IMR-90 (cell line): Measurements from ENCODE around the gene CDHR3. TPM values are rescaled to one million over a fixed set of nuclear protein-coding genes. Genes with fewer than 3 reads are reported as not detected.

ENCODE experiments used
- ATAC-seq: fragments of 200-7000 bp; cut with Tn5 transposase; 2 replicates; pipeline ENCODE4 v1.9.1; 2020; ENCODE audit warnings: low read depth, mild to moderate bottlenecking, moderate library complexity
- BruUV-seq: library from RNA; stranded (reverse); fragments of 400-500 nt; replicated peaks from 2 replicates; lab custom pipeline; 2021; lab: Mats Ljungman, UMichigan
- CTCF ChIA-PET: fragments of 300-600 bp; formaldehyde crosslinking; extraction: SDS; loops from one replicate; lab custom pipeline; 2021; ENCODE audit warnings: antibody characterized with exemption; lab: Yijun Ruan, JAX
- POLR2A ChIA-PET: fragments of 300-600 bp; sonication (Branson Sonifier 250); formaldehyde crosslinking; loops from one replicate; lab custom pipeline; 2022; ENCODE audit warnings: antibody characterized with exemption; ENCODE audit not compliant: unreplicated experiment; lab: Charles Lee
- DNase-seq: peaks from one replicate; pipeline ENCODE4 v3.0.0; 2013
- H2AFZ ChIP-seq: replicated peaks from 2 replicates; pipeline ENCODE3; 2013; ENCODE audit warnings: low read length, mild to moderate bottlenecking; ENCODE audit not compliant: poor library complexity
- H2AK5ac ChIP-seq: 2 replicates; pipeline ENCODE4 v1.6.1; 2013; ENCODE audit warnings: low read depth, low read length, inconsistent platforms
- H2AK9ac ChIP-seq: replicated peaks from 2 replicates; pipeline ENCODE3; 2013; ENCODE audit warnings: mild to moderate bottlenecking, low read depth, low read length, moderate library complexity; ENCODE audit not compliant: poor library complexity
- H2BK120ac ChIP-seq: 2 replicates; pipeline ENCODE4 v1.6.1; 2013; ENCODE audit warnings: low read depth, low read length, inconsistent platforms
- H2BK15ac ChIP-seq: 3 replicates; pipeline ENCODE4 v1.6.1; 2013; ENCODE audit warnings: low read depth, low read length, inconsistent platforms
- H2BK20ac ChIP-seq: 2 replicates; pipeline ENCODE4 v1.6.1; 2013; ENCODE audit warnings: low read depth, mild to moderate bottlenecking, inconsistent platforms, low read length, moderate library complexity
- H2BK5ac ChIP-seq: 2 replicates; pipeline ENCODE4 v1.6.1; 2013; ENCODE audit warnings: mild to moderate bottlenecking, low read depth, low read length, inconsistent platforms; ENCODE audit not compliant: poor library complexity, severe bottlenecking
- H3K14ac ChIP-seq: replicated peaks from 2 replicates; pipeline ENCODE4 v1.6.1; 2013; ENCODE audit warnings: low read depth, low read length, inconsistent platforms
- H3K18ac ChIP-seq: 2 replicates; pipeline ENCODE4 v1.6.1; 2013; ENCODE audit warnings: low read depth, low read length, control low read depth
- H3K23ac ChIP-seq: 2 replicates; pipeline ENCODE4 v1.6.1; 2013; ENCODE audit warnings: low read depth, low read length, inconsistent platforms
- H3K27ac ChIP-seq: 2 replicates; pipeline ENCODE4 v1.5.1; 2013; ENCODE audit warnings: mild to moderate bottlenecking, control low read depth, low read length; ENCODE audit not compliant: insufficient read depth
- H3K27me3 ChIP-seq: 2 replicates; pipeline ENCODE4 v1.6.1; 2013; ENCODE audit warnings: low read length; ENCODE audit not compliant: control insufficient read depth, insufficient read depth
- H3K36me3 ChIP-seq: 2 replicates; pipeline ENCODE4 v1.6.1; 2013; ENCODE audit warnings: low read length, mixed read lengths; ENCODE audit not compliant: control insufficient read depth, insufficient read depth
- H3K4ac ChIP-seq: 2 replicates; pipeline ENCODE4 v1.6.1; 2013; ENCODE audit warnings: low read depth, low read length, inconsistent platforms
- H3K4me1 ChIP-seq: 2 replicates; pipeline ENCODE4 v1.6.1; 2013; ENCODE audit warnings: low read length, mixed read lengths; ENCODE audit not compliant: control insufficient read depth, insufficient read depth
- H3K4me2 ChIP-seq: 2 replicates; pipeline ENCODE4 v1.6.1; 2013; ENCODE audit warnings: low read depth, mild to moderate bottlenecking, control low read depth, low read length, moderate library complexity
- H3K4me3 ChIP-seq: 2 replicates; pipeline ENCODE4 v1.5.1; 2013; ENCODE audit warnings: low read depth, mild to moderate bottlenecking, control low read depth, low read length, moderate library complexity; ENCODE audit not compliant: insufficient read depth
- H3K56ac ChIP-seq: 2 replicates; pipeline ENCODE4 v1.6.1; 2013; ENCODE audit warnings: low read length, inconsistent platforms; ENCODE audit not compliant: insufficient read depth; ENCODE audit errors: extremely low read depth
- H3K79me1 ChIP-seq, 2 experiments: 2 replicates each; pipeline ENCODE4 v1.6.1; 2013; ENCODE audit warnings: low read length in 2 of 2, inconsistent platforms in 1 of 2, low read depth in 1 of 2
- H3K9ac ChIP-seq: 2 replicates; pipeline ENCODE4 v1.6.1; 2013; ENCODE audit warnings: low read depth, low read length, control low read depth
- H3K9me1 ChIP-seq: 2 replicates; pipeline ENCODE4 v1.6.1; 2013; ENCODE audit warnings: low read length, inconsistent platforms; ENCODE audit not compliant: insufficient read depth
- H3K9me3 ChIP-seq: 2 replicates; pipeline ENCODE4 v1.6.1; 2013; ENCODE audit warnings: low read length; ENCODE audit not compliant: control insufficient read depth, insufficient read depth
- H4K20me1 ChIP-seq: 2 replicates; pipeline ENCODE4 v1.6.1; 2013; ENCODE audit warnings: low read length, inconsistent platforms; ENCODE audit not compliant: insufficient read depth
- H4K5ac ChIP-seq: 2 replicates; pipeline ENCODE4 v1.6.1; 2013; ENCODE audit warnings: mild to moderate bottlenecking, low read depth, low read length, control low read depth
- H4K8ac ChIP-seq, 2 experiments: 2 replicates each; pipeline ENCODE4 v1.6.1; 2013; ENCODE audit warnings: low read depth in 2 of 2, low read length in 2 of 2, control low read depth in 1 of 2, inconsistent platforms in 1 of 2
- H4K91ac ChIP-seq: 2 replicates; pipeline ENCODE4 v1.6.1; 2013; ENCODE audit warnings: low read depth, low read length, inconsistent platforms; ENCODE audit not compliant: insufficient read depth
- CEBPB ChIP-seq: IDR thresholded peaks from 2 replicates; pipeline ENCODE4 v1.6.1; 2012; ENCODE audit warnings: low read depth, low read length, improper control_type of control experiment
- FOS ChIP-seq: fragments of 150-350 bp; IDR thresholded peaks from 2 replicates; pipeline ENCODE4 v1.6.1; 2016; ENCODE audit warnings: low read depth, low read length
- MXI1 ChIP-seq: IDR thresholded peaks from 2 replicates; pipeline ENCODE4 v1.6.1; 2012; ENCODE audit warnings: low read depth, mild to moderate bottlenecking, low read length, moderate library complexity, borderline replicate concordance
- NFE2L2 ChIP-seq: fragments of 150-350 bp; IDR thresholded peaks from 2 replicates; pipeline ENCODE4 v1.6.1; 2016; ENCODE audit warnings: low read depth, mild to moderate bottlenecking, low read length
- POLR2A ChIP-seq: IDR thresholded peaks from 2 replicates; pipeline ENCODE4 v1.6.1; 2012; ENCODE audit warnings: mild to moderate bottlenecking, low read depth, low read length
- RAD21 ChIP-seq: IDR thresholded peaks from 2 replicates; pipeline ENCODE4 v1.6.1; 2012; ENCODE audit warnings: low read length, improper control_type of control experiment
- RCOR1 ChIP-seq: IDR thresholded peaks from 2 replicates; pipeline ENCODE4 v1.6.1; 2012; ENCODE audit warnings: mild to moderate bottlenecking, low read length, improper control_type of control experiment; ENCODE audit not compliant: insufficient replicate concordance
- RFX5 ChIP-seq: IDR thresholded peaks from 2 replicates; pipeline ENCODE4 v1.8.0; 2012; ENCODE audit warnings: low read depth, mild to moderate bottlenecking, low read length, moderate library complexity
- WGBS, 2 experiments: methylation state at CpG; one replicate each; pipeline versions ENCODE4 v1.1.5 to v1.1.7; 2013; ENCODE audit warnings: missing lambda C conversion rate in 2 of 2; ENCODE audit not compliant: insufficient read length in 1 of 2; ENCODE audit errors: extremely low coverage in 2 of 2; 5-methylcytosine and 5-hydroxymethylcytosine counted together
- dilution Hi-C: fragments of 300-500 bp; cut with HindIII; formaldehyde crosslinking; loops from one replicate; pipeline ENCODE4 v1.14.3; 2018; ENCODE audit warnings: low sequenced_read_pairs; ENCODE audit not compliant: unreplicated experiment
- in situ Hi-C: fragments of 300-500 bp; cut with MboI; formaldehyde crosslinking; loops from 3 replicates; pipeline ENCODE4 v1.14.3; 2019; ENCODE audit warnings: low sequenced_read_pairs, inconsistent platforms, mixed read lengths
- intact Hi-C: fragments of 100-400 bp; cut with micrococcal nuclease; formaldehyde crosslinking; loops from 2 replicates; pipeline ENCODE4 v1.10.0; 2022
- polyA plus RNA-seq, 3 experiments: library from polyadenylated mRNA; depleted of rRNA; stranded (reverse); fragments of >200 nt; gene quantifications; 2 replicates each; pipeline ENCODE4 v1.2.3, GENCODE V29; 2012; ENCODE audit warnings: low replicate concordance in 1 of 3
- total RNA-seq: library from RNA; depleted of rRNA; stranded (reverse); fragments of >200 nt; gene quantifications from 2 replicates; pipeline ENCODE4 v1.2.3, GENCODE V29; 2012

CDHR3 gene
- total and polyA plus RNA-seq, 2 of the 4 experiments (the other 2 are of a cell fraction), result 0.96 to 1.6 TPM

DNA sequence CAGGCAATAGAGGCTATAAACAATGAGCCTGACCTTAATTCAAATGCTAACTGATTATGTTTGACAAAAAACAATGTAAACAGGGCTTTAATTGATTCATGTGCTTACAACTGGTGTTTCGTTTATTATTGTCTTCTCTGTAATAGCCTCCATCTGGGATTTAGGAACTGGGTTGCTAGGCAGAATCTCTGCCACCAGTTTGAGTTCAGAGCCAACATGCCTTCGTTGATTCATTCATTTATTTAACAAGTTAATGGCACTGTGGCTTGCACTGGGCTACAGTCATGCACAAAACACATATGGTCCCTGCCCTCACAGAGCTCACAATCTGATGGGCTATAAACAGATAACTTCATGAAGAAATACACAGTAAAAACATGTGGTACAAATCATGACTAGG, 19.6 kb upstream of the CDHR3 start:
- Histone ChIP-seq H3K79me1 (no peaks in the 10 kb centered on the region), H3K27me3 (peaks cover 11% of the 10 kb centered on the region), H4K91ac (no peak overlapping the region), H3K36me3 (no peaks in the 10 kb centered on the region), H3K4me1 (no peaks in the 10 kb centered on the region; the same call in 1 of the 2 replicates), H3K9me3 (no peaks in the 10 kb centered on the region; the same call in 1 of the 2 replicates), H3K27ac (no peak overlapping the region), H3K4ac (no peak overlapping the region), H3K9me1 (no peaks in the 10 kb centered on the region), H2BK20ac (no peak overlapping the region), H2AFZ (no peak overlapping the region), H3K23ac (no peak overlapping the region), H4K20me1 (no peaks in the 10 kb centered on the region), H3K4me2 (no peak overlapping the region), H2AK5ac (no peak overlapping the region), H3K4me3 (no peak overlapping the region), H3K14ac (no peak overlapping the region), H4K5ac (no peak overlapping the region), H3K9ac (no peak overlapping the region), H2BK5ac (no peak overlapping the region), H2AK9ac (no peak overlapping the region), H3K56ac (no peak overlapping the region), H3K18ac (no peak overlapping the region; the same call in 1 of the 2 replicates), H4K8ac (no peak overlapping the region), H2BK15ac (no peak overlapping the region), H2BK120ac (no peak overlapping the region)
- ChIA-PET POLR2A (no interaction called here), CTCF (no interaction called here)
- in situ Hi-C loops, result no loop called here
- WGBS, 2 experiments, result 40% methylated on average over 1 of the region's 2 CpGs; no CpG with 5 or more reads in 1 of the 2 experiments
- dilution Hi-C loops, result no loop called here
- DNase-seq (no peak), ATAC-seq (no peak)
- BruUV-seq, result no TSS peak
- TF ChIP-seq POLR2A (no peak), CEBPB (no peak), NFE2L2 (no peak), MXI1 (no peak), RFX5 (no peak), RAD21 (no peak), FOS (no peak), RCOR1 (no peak)
- intact Hi-C loops, result no loop called here
